Hepatocyte (in vitro differentiated cells): ENCODE measurements around the gene FBF1. TPM values are rescaled to one million over a fixed set of nuclear protein-coding genes. Genes with fewer than 3 reads are reported as not detected.
"Not testable (repeated sequence)": the region's sequence is repeated elsewhere in the genome, so short reads cannot be mapped to it uniquely, and the experiment has no call there.

Source experiments
- DNase-seq: peaks from one replicate; pipeline ENCODE4 v3.0.0-alpha.2; 2016; ENCODE audit warnings: low spot score
- H2AFZ ChIP-seq: fragments of 200-600 bp; sonication (generic); 2 replicates; pipeline ENCODE4 v1.6.0; 2016; ENCODE audit warnings: antibody characterized with exemption, mild to moderate bottlenecking
- H3K27ac ChIP-seq: fragments of 200-600 bp; sonication (generic); 2 replicates; pipeline ENCODE4 v1.5.1; 2016; ENCODE audit warnings: mild to moderate bottlenecking
- H3K27me3 ChIP-seq: fragments of 200-600 bp; sonication (generic); 2 replicates; pipeline ENCODE4 v1.6.1; 2016
- H3K36me3 ChIP-seq: fragments of 200-600 bp; sonication (generic); replicated peaks from 2 replicates; pipeline ENCODE4 v1.5.1; 2016; ENCODE audit warnings: low read depth; ENCODE audit not compliant: insufficient read depth
- H3K4me1 ChIP-seq: fragments of 200-600 bp; sonication (generic); 2 replicates; pipeline ENCODE4 v1.5.1; 2016; ENCODE audit warnings: mild to moderate bottlenecking, moderate library complexity; ENCODE audit not compliant: insufficient read depth
- H3K4me2 ChIP-seq: fragments of 200-600 bp; sonication (generic); 2 replicates; pipeline ENCODE4 v1.6.0; 2016
- H3K4me3 ChIP-seq: fragments of 200-600 bp; sonication (generic); 2 replicates; pipeline ENCODE4 v1.5.1; 2016; ENCODE audit warnings: mild to moderate bottlenecking
- H3K79me2 ChIP-seq: fragments of 200-600 bp; sonication (generic); 2 replicates; pipeline ENCODE4 v1.6.0; 2017; ENCODE audit warnings: mild to moderate bottlenecking
- H3K9me2 ChIP-seq: fragments of 200-600 bp; sonication (generic); replicated peaks from 2 replicates; pipeline ENCODE4 v1.6.0; 2017; ENCODE audit warnings: mild to moderate bottlenecking; ENCODE audit not compliant: insufficient read depth
- H3K9me3 ChIP-seq: fragments of 200-600 bp; sonication (generic); 2 replicates; pipeline ENCODE4 v1.5.1; 2016; ENCODE audit warnings: low read depth, mild to moderate bottlenecking
- H4K20me1 ChIP-seq: fragments of 200-600 bp; sonication (generic); 2 replicates; pipeline ENCODE4 v1.6.0; 2016; ENCODE audit warnings: mild to moderate bottlenecking; ENCODE audit not compliant: insufficient read depth, poor library complexity, severe bottlenecking
- CTCF ChIP-seq: fragments of 200-600 bp; sonication (generic); IDR thresholded peaks from 2 replicates; pipeline ENCODE4 v1.5.1; 2016; ENCODE audit warnings: antibody characterized with exemption, mild to moderate bottlenecking; ENCODE audit not compliant: poor library complexity
- EZH2 ChIP-seq: fragments of 200-600 bp; sonication (generic); IDR thresholded peaks from 2 replicates; pipeline ENCODE4 v1.6.1; 2016; ENCODE audit warnings: antibody characterized with exemption, mild to moderate bottlenecking, borderline replicate concordance
- EZH2phosphoT487 ChIP-seq: fragments of 200-600 bp; sonication (generic); IDR thresholded peaks from one replicate; pipeline ENCODE4 v1.6.1; 2018; ENCODE audit warnings: antibody characterized with exemption, mild to moderate bottlenecking, low read depth, moderate library complexity; ENCODE audit not compliant: unreplicated experiment, severe bottlenecking
- WGBS: methylation state at CpG from one replicate; pipeline ENCODE4 v1.1.6; 2016; ENCODE audit warnings: low lambda C conversion rate; ENCODE audit errors: missing lambda C conversion rate; 5-methylcytosine and 5-hydroxymethylcytosine counted together
- polyA plus RNA-seq: library from polyadenylated mRNA; unstranded; fragments of >200 nt; fragmentation: Nextera tagmentation; extraction: Ambion mirVana; gene quantifications from 2 replicates; pipeline ENCODE4 v1.2.1, GENCODE V29; 2016
- total RNA-seq: library from RNA; depleted of rRNA; stranded (reverse); fragments of >200 nt; gene quantifications from 2 replicates; pipeline ENCODE4 v1.2.3, GENCODE V29; 2014

FBF1 gene
- total and polyA plus RNA-seq, 2 experiments from 2014 or later: 6.1 to 9.7 TPM

- Histone ChIP-seq H3K27ac (peak overlapping the region; percentile 65), H2AFZ (no peak overlapping the region), H3K9me2 (no peaks in the 10 kb centered on the region), H3K27me3 (no peaks in the 10 kb centered on the region), H3K4me2 (no peak overlapping the region), H3K36me3 (no peaks in the 10 kb centered on the region), H4K20me1 (no peaks in the 10 kb centered on the region), H3K4me1 (peaks cover 22% of the 10 kb centered on the region), H3K4me3 (no peak overlapping the region), H3K9me3 (no peaks in the 10 kb centered on the region), H3K79me2 (no peaks in the 10 kb centered on the region)
- WGBS: 88% methylated on average over 11 of the region's 11 CpGs
- TF ChIP-seq EZH2phosphoT487: no peak
- no peak for DNase-seq
Observed at GRCh38 chr17:75873587-75874322, 67.1 kb downstream of the FBF1 start.

GRCh38 chr17:75872434-75873351 is 68.1 kb downstream of the FBF1 start:
- Histone ChIP-seq H3K79me2 (no peaks in the 10 kb centered on the region), H4K20me1 (no peaks in the 10 kb centered on the region), H3K36me3 (no peaks in the 10 kb centered on the region), H3K4me1 (peaks cover 22% of the 10 kb centered on the region), H3K27me3 (no peaks in the 10 kb centered on the region), H2AFZ (no peak overlapping the region), H3K9me2 (no peaks in the 10 kb centered on the region), H3K27ac (peak overlapping the region; percentile 79), H3K4me3 (no peak overlapping the region), H3K4me2 (no peak overlapping the region), H3K9me3 (no peaks in the 10 kb centered on the region)
- WGBS: 66% methylated on average over 13 of the region's 13 CpGs
- TF ChIP-seq EZH2 (no peak), EZH2phosphoT487 (no peak), CTCF (no peak)
- peak; percentile 86 for DNase-seq

DNA sequence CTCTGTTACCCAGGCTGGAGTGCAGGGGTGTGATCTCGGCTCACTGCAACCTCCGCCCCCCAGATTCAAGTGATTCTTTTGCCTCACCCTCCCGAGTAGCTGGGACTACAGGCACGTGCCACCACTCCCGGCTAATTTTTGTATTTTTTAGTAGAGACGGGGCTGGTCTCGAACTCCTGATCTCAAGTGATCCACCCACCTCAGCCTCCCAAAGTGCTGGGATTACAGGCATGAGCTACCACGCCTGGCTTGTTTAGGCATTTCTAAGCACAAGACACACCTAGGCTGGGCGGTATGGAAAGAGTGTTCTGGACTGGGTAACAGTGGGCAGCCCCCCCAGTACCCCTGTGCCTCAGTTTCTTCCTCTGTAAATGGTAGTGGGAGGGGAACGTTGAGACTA is 70.6 kb downstream of the FBF1 start:
- DNase-seq, H3K9me2 ChIP-seq, H3K36me3 ChIP-seq, H3K9me3 ChIP-seq, H3K4me1 ChIP-seq, H3K79me2 ChIP-seq, H3K27me3 ChIP-seq, H3K4me3 ChIP-seq, H3K4me2 ChIP-seq, H2AFZ ChIP-seq, H4K20me1 ChIP-seq: not testable (repeated sequence)
- H3K27ac ChIP-seq: peak overlapping the region; percentile 87
- WGBS: 92% methylated on average over 10 of the region's 10 CpGs

- no peaks in the 10 kb centered on the region for H3K79me2 ChIP-seq
- no peaks in the 10 kb centered on the region for H3K36me3 ChIP-seq
- peaks cover 13% of the 10 kb centered on the region for H3K4me1 ChIP-seq
- peak overlapping the region; percentile 22 for H3K4me2 ChIP-seq
- TF ChIP-seq EZH2 (no peak), EZH2phosphoT487 (no peak), CTCF (no peak)
- H2AFZ ChIP-seq: no peak overlapping the region
- H3K27me3 ChIP-seq: no peaks in the 10 kb centered on the region
- H4K20me1 ChIP-seq: no peaks in the 10 kb centered on the region
- no peaks in the 10 kb centered on the region for H3K9me3 ChIP-seq
- H3K4me3 ChIP-seq: no peak overlapping the region
- no peaks in the 10 kb centered on the region for H3K9me2 ChIP-seq
- DNase-seq: no peak
- peak overlapping the region; percentile 87 for H3K27ac ChIP-seq
- WGBS: 71% methylated on average over 23 of the region's 23 CpGs
Observed at GRCh38 chr17:75869282-75870141, 71.3 kb downstream of the FBF1 start.

GRCh38 chr17:75868730-75869281 is 72.0 kb downstream of the FBF1 start:
- H3K4me2 ChIP-seq: not testable (repeated sequence)
- H3K27ac ChIP-seq: peak overlapping the region; percentile 87
- 88% methylated on average over 12 of the region's 12 CpGs for WGBS

More at GRCh38 chr17:75868730-75869281, 72.0 kb downstream of the FBF1 start:
- DNase-seq, H3K36me3 ChIP-seq, H3K27me3 ChIP-seq, H2AFZ ChIP-seq, H3K4me3 ChIP-seq, H4K20me1 ChIP-seq, H3K9me3 ChIP-seq, H3K79me2 ChIP-seq, H3K9me2 ChIP-seq: not testable (repeated sequence)
- peaks cover 13% of the 10 kb centered on the region for H3K4me1 ChIP-seq
